ENCODE data around the gene HSD3B1.

Gene HSD3B1

DNA sequence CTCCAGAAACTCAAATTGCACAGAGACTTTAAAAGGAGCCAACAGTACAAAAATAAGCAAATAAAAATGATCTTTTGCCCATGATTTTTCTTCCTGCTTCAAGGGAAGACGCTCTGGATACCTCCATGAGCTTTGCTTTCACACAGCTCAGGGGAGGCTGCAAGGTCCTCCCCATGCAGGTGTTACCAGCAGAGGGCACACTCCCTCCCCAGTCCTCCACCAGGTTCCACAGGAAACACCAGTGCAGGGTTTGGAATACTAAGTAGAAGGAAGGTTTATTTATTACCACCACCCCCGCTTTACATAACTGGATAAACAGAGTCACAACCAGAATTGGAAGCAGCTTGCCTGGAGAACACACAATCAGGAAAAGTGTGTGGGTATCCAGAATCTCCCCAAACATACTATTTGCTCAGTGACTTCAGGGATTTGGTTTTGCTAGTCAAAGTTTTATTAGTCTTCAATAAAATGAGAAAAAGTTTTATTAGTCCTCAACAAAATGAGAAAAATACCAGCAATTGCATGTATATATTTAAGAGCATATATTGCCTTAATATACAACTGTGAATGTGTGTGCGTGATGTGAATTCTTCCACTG lies 37.3 kb downstream of the HSD3B1 start:
- Histone ChIP-seq H4K91ac (ENCODE audit: low read depth, low read length, poor library complexity) (no peak overlapping the region), H3K18ac (ENCODE audit: low read length) (no peak overlapping the region), H4K8ac (ENCODE audit: low read depth, low read length) (no peak overlapping the region), H3K4me2 (ENCODE audit: insufficient read depth, low read length, poor library complexity, severe bottlenecking) (no peak overlapping the region), H3K4me3 (ENCODE audit: low read length in 2 of 2) (no peak overlapping the region), H3K27me3 (ENCODE audit: control insufficient read depth in 3 of 3, insufficient read depth in 3 of 3, low read depth in 1 of 3, low read length in 3 of 3) (no peaks in the 10 kb centered on the region), H3K14ac (ENCODE audit: low read length) (no peak overlapping the region), H3K9me3 (replicated peaks in 1 of 2; ENCODE audit: control insufficient read depth in 2 of 2, insufficient read depth in 1 of 2, low read depth in 1 of 2, low read length in 2 of 2) (no peaks in the 10 kb centered on the region), H2AK5ac (ENCODE audit: low read depth, low read length) (no peak overlapping the region), H3K9ac (ENCODE audit: low read depth, low read length, poor library complexity) (no peak overlapping the region), H2BK5ac (ENCODE audit: low read length) (no peak overlapping the region), H3K23ac (ENCODE audit: low read depth, low read length, poor library complexity) (no peak overlapping the region), H3K36me3 (replicated peaks in 1 of 2; ENCODE audit: control insufficient read depth in 2 of 2, insufficient read depth in 2 of 2, low read length in 2 of 2) (no peaks in the 10 kb centered on the region), H2BK15ac (ENCODE audit: low read length) (no peak overlapping the region), H3K79me1 (ENCODE audit: low read depth, low read length) (no peaks in the 10 kb centered on the region), H3K27ac (replicated peaks; ENCODE audit: low read length) (no peak overlapping the region), H3K4me1 (ENCODE audit: control insufficient read depth in 2 of 2, insufficient read depth in 1 of 2, low read depth in 1 of 2, low read length in 2 of 2) (peaks cover 0 to 2% of the 10 kb centered on the region in 2 donors), H2BK120ac (ENCODE audit: low read depth, low read length) (no peak overlapping the region), H2BK12ac (ENCODE audit: low read length) (no peak overlapping the region), H3K4ac (ENCODE audit: low read length) (no peak overlapping the region), H2AFZ (ENCODE audit: low read length) (no peak overlapping the region)
- WGBS, 2 donors (ENCODE audit: extremely low coverage in 2 of 2, insufficient read length in 2 of 2, insufficient replicate concordance in 1 of 2): no CpG with 5 or more reads among the region's 3 CpGs
- DNase-seq (ENCODE audit: low spot score): no peak

DNA sequence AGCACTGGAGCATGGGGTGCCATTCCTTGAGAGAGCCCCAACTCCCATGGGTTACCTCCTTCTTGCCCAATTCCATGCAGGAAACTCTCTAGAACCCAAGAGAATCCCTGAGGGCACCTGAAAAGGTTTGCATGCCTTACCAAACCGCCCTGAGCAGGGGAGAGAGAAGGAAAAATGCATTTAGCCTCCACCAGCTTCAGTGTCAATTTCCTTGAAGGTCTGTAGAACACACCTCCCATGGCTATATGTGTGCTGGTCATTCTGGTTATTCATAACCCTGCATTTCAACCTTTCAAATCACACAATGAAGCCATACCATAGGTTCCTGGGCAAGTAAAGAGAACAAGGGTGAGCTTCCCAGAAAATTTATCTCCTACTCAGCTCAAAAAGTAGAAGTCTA lies 39.6 kb downstream of the HSD3B1 start:
- no peak overlapping the region for H3K4me2 ChIP-seq (ENCODE audit: insufficient read depth, low read length, poor library complexity, severe bottlenecking)
- H3K23ac ChIP-seq (ENCODE audit: low read depth, low read length, poor library complexity): no peak overlapping the region
- no peak overlapping the region for H2AFZ ChIP-seq (ENCODE audit: low read length)
- no peak overlapping the region for H2BK120ac ChIP-seq (ENCODE audit: low read depth, low read length)
- H3K79me1 ChIP-seq (ENCODE audit: low read depth, low read length): no peaks in the 10 kb centered on the region
- DNase-seq (ENCODE audit: low spot score): no peak
- peaks cover 0 to 1% of the 10 kb centered on the region in 2 donors for H3K4me1 ChIP-seq (ENCODE audit: control insufficient read depth in 2 of 2, insufficient read depth in 1 of 2, low read depth in 1 of 2, low read length in 2 of 2)
- no peaks in the 10 kb centered on the region for H3K9me3 ChIP-seq (replicated peaks in 1 of 2; ENCODE audit: control insufficient read depth in 2 of 2, insufficient read depth in 1 of 2, low read depth in 1 of 2, low read length in 2 of 2)
- no peak overlapping the region for H3K4me3 ChIP-seq (ENCODE audit: low read length in 2 of 2)
- H2BK15ac ChIP-seq (ENCODE audit: low read length): no peak overlapping the region
- no peaks in the 10 kb centered on the region for H3K27me3 ChIP-seq (ENCODE audit: control insufficient read depth in 3 of 3, insufficient read depth in 3 of 3, low read depth in 1 of 3, low read length in 3 of 3)
- no peak overlapping the region for H4K91ac ChIP-seq (ENCODE audit: low read depth, low read length, poor library complexity)
- H2BK5ac ChIP-seq (ENCODE audit: low read length): no peak overlapping the region
- H3K9ac ChIP-seq (ENCODE audit: low read depth, low read length, poor library complexity): no peak overlapping the region
- no peaks in the 10 kb centered on the region for H3K36me3 ChIP-seq (replicated peaks in 1 of 2; ENCODE audit: control insufficient read depth in 2 of 2, insufficient read depth in 2 of 2, low read length in 2 of 2)
- H3K4ac ChIP-seq (ENCODE audit: low read length): no peak overlapping the region
- no peak overlapping the region for H2BK12ac ChIP-seq (ENCODE audit: low read length)
- H4K8ac ChIP-seq (ENCODE audit: low read depth, low read length): no peak overlapping the region
- H3K27ac ChIP-seq (replicated peaks; ENCODE audit: low read length): no peak overlapping the region
- no peak overlapping the region for H3K18ac ChIP-seq (ENCODE audit: low read length)
- no peak overlapping the region for H2AK5ac ChIP-seq (ENCODE audit: low read depth, low read length)
- WGBS, 2 donors (ENCODE audit: extremely low coverage in 2 of 2, insufficient read length in 2 of 2, insufficient replicate concordance in 1 of 2): no CpG with 5 or more reads among the region's 1 CpG
- H3K14ac ChIP-seq (ENCODE audit: low read length): no peak overlapping the region

DNA sequence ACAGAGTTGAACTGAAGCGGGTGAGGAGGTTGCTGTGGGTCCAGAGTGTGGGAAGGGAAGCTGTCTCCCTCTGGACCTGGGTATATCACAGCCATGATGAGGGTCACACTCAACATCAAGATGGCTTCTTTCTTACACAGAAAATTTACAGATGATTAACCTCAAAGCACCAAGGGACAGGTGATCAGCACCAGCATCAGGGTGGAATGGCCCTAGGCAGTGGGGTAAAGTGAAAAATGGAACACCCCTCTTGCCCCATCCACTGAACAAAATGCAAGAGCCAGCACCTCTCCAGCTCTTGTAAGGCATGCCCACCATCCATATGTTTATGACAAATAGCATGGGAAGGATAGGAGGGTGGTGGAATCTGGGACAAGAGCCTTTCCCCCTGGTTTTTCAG lies 40.3 kb downstream of the HSD3B1 start:
- Histone ChIP-seq H4K91ac (ENCODE audit: low read depth, low read length, poor library complexity) (no peak overlapping the region), H3K18ac (ENCODE audit: low read length) (no peak overlapping the region), H2AK5ac (ENCODE audit: low read depth, low read length) (no peak overlapping the region), H3K9me3 (replicated peaks in 1 of 2; ENCODE audit: control insufficient read depth in 2 of 2, insufficient read depth in 1 of 2, low read depth in 1 of 2, low read length in 2 of 2) (no peaks in the 10 kb centered on the region), H3K9ac (ENCODE audit: low read depth, low read length, poor library complexity) (no peak overlapping the region), H3K23ac (ENCODE audit: low read depth, low read length, poor library complexity) (no peak overlapping the region), H3K14ac (ENCODE audit: low read length) (no peak overlapping the region), H3K4me2 (ENCODE audit: insufficient read depth, low read length, poor library complexity, severe bottlenecking) (no peak overlapping the region), H3K4ac (ENCODE audit: low read length) (no peak overlapping the region), H3K27ac (replicated peaks; ENCODE audit: low read length) (no peak overlapping the region), H3K27me3 (ENCODE audit: control insufficient read depth in 3 of 3, insufficient read depth in 3 of 3, low read depth in 1 of 3, low read length in 3 of 3) (no peaks in the 10 kb centered on the region), H2BK12ac (ENCODE audit: low read length) (no peak overlapping the region), H3K79me1 (ENCODE audit: low read depth, low read length) (no peaks in the 10 kb centered on the region), H2BK15ac (ENCODE audit: low read length) (no peak overlapping the region), H3K4me3 (ENCODE audit: low read length in 2 of 2) (no peak overlapping the region), H2BK120ac (ENCODE audit: low read depth, low read length) (no peak overlapping the region), H3K36me3 (replicated peaks in 1 of 2; ENCODE audit: control insufficient read depth in 2 of 2, insufficient read depth in 2 of 2, low read length in 2 of 2) (no peaks in the 10 kb centered on the region), H2BK5ac (ENCODE audit: low read length) (no peak overlapping the region), H3K4me1 (ENCODE audit: control insufficient read depth in 2 of 2, insufficient read depth in 1 of 2, low read depth in 1 of 2, low read length in 2 of 2) (peaks cover 0 to 1% of the 10 kb centered on the region in 2 donors), H2AFZ (ENCODE audit: low read length) (no peak overlapping the region), H4K8ac (ENCODE audit: low read depth, low read length) (no peak overlapping the region)
- no CpG with 5 or more reads among the region's 1 CpG for WGBS, 2 donors (ENCODE audit: extremely low coverage in 2 of 2, insufficient read length in 2 of 2, insufficient replicate concordance in 1 of 2)
- no peak for DNase-seq (ENCODE audit: low spot score)

- no CpG with 5 or more reads among the region's 7 CpGs for WGBS, 2 donors (ENCODE audit: extremely low coverage in 2 of 2, insufficient read length in 2 of 2, insufficient replicate concordance in 1 of 2)
- Histone ChIP-seq H3K4me3 (ENCODE audit: low read length in 2 of 2) (no peak overlapping the region), H3K9ac (ENCODE audit: low read depth, low read length, poor library complexity) (no peak overlapping the region), H3K36me3 (replicated peaks in 1 of 2; ENCODE audit: control insufficient read depth in 2 of 2, insufficient read depth in 2 of 2, low read length in 2 of 2) (no peaks in the 10 kb centered on the region), H3K4me1 (ENCODE audit: control insufficient read depth in 2 of 2, insufficient read depth in 1 of 2, low read depth in 1 of 2, low read length in 2 of 2) (peaks cover 0 to 1% of the 10 kb centered on the region in 2 donors), H3K4me2 (ENCODE audit: insufficient read depth, low read length, poor library complexity, severe bottlenecking) (no peak overlapping the region), H2BK15ac (ENCODE audit: low read length) (no peak overlapping the region), H3K9me3 (replicated peaks in 1 of 2; ENCODE audit: control insufficient read depth in 2 of 2, insufficient read depth in 1 of 2, low read depth in 1 of 2, low read length in 2 of 2) (no peaks in the 10 kb centered on the region), H3K18ac (ENCODE audit: low read length) (no peak overlapping the region), H3K14ac (ENCODE audit: low read length) (no peak overlapping the region), H3K4ac (ENCODE audit: low read length) (no peak overlapping the region), H3K79me1 (ENCODE audit: low read depth, low read length) (no peaks in the 10 kb centered on the region), H2BK12ac (ENCODE audit: low read length) (no peak overlapping the region), H2AFZ (ENCODE audit: low read length) (no peak overlapping the region), H2BK120ac (ENCODE audit: low read depth, low read length) (no peak overlapping the region), H4K91ac (ENCODE audit: low read depth, low read length, poor library complexity) (no peak overlapping the region), H3K27ac (replicated peaks; ENCODE audit: low read length) (no peak overlapping the region), H3K23ac (ENCODE audit: low read depth, low read length, poor library complexity) (no peak overlapping the region), H2BK5ac (ENCODE audit: low read length) (no peak overlapping the region), H3K27me3 (ENCODE audit: control insufficient read depth in 3 of 3, insufficient read depth in 3 of 3, low read depth in 1 of 3, low read length in 3 of 3) (no peaks in the 10 kb centered on the region), H4K8ac (ENCODE audit: low read depth, low read length) (no peak overlapping the region), H2AK5ac (ENCODE audit: low read depth, low read length) (no peak overlapping the region)
- no peak for DNase-seq (ENCODE audit: low spot score)
Observed at GRCh38 chr1:119547805-119548204, 40.8 kb downstream of the HSD3B1 start.
